Nephron progenitor cell (in vitro differentiated cells): ENCODE data around the gene CLEC20A.

ENCODE experiments used
- DNase-seq: peaks from one replicate; pipeline ENCODE4 v3.0.0; 2021
- H3K27ac Mint-ChIP-seq: 2 replicates; pipeline ENCODE4 v1.8.0; 2021; ENCODE audit warnings: mild to moderate bottlenecking, moderate library complexity, mixed read lengths
- H3K27me3 Mint-ChIP-seq: 2 replicates; pipeline ENCODE4 v1.8.0; 2021; ENCODE audit warnings: mild to moderate bottlenecking, low read depth, mixed read lengths; ENCODE audit not compliant: poor library complexity
- H3K36me3 Mint-ChIP-seq: 2 replicates; pipeline ENCODE4 v1.8.0; 2021; ENCODE audit warnings: low read depth, mixed read lengths
- H3K4me1 Mint-ChIP-seq: 2 replicates; pipeline ENCODE4 v1.8.0; 2021; ENCODE audit warnings: mixed read lengths
- H3K4me3 Mint-ChIP-seq: 2 replicates; pipeline ENCODE4 v1.8.0; 2021; ENCODE audit warnings: mild to moderate bottlenecking, moderate library complexity, mixed read lengths
- H3K9me3 Mint-ChIP-seq: 2 replicates; pipeline ENCODE4 v1.8.0; 2021; ENCODE audit warnings: mild to moderate bottlenecking, moderate library complexity, mixed read lengths
- CTCF ChIP-seq: fragments of 200-600 bp; sonication (generic); IDR thresholded peaks from 2 replicates; pipeline ENCODE4 v1.5.0; 2021; ENCODE audit warnings: antibody characterized with exemption

The CLEC20A gene

DNA sequence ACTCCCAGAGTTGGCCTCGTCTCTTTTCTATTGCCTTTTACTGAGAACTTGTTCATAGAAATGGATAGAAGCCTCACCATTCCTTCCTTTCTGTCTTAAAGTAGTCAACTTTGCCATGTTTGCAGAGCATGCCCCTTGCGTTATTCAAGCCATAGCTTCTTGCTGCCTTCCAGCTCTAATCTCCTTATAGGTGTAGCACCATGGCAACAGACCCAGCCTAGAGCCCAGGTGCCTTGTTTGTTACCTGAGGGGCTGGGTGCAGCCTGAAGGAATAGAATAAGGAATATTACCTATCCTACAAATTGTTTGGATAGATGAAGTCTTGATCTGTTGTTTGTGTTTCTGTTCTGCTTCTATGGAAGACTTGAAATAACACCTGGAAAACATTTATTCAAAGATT is 59.9 kb downstream of the CLEC20A start:
- DNase-seq = no peak
- no peak for TF ChIP-seq CTCF
- H3K4me1 Mint-ChIP-seq = no peaks in the 10 kb centered on the region
- H3K36me3 Mint-ChIP-seq = peaks cover 7% of the 10 kb centered on the region
- H3K4me3 Mint-ChIP-seq = no peak overlapping the region
- H3K27me3 Mint-ChIP-seq = no peaks in the 10 kb centered on the region
- H3K9me3 Mint-ChIP-seq = no peaks in the 10 kb centered on the region
- H3K27ac Mint-ChIP-seq = no peak overlapping the region

- H3K4me3 Mint-ChIP-seq = no peak overlapping the region
- no peak overlapping the region for H3K27ac Mint-ChIP-seq
- no peaks in the 10 kb centered on the region for H3K4me1 Mint-ChIP-seq
- H3K36me3 Mint-ChIP-seq = no peaks in the 10 kb centered on the region
- no peak for DNase-seq
- TF ChIP-seq CTCF = no peak
- H3K27me3 Mint-ChIP-seq = no peaks in the 10 kb centered on the region
- H3K9me3 Mint-ChIP-seq = no peaks in the 10 kb centered on the region
Observed at GRCh38 chr1:178434899-178435435, 61.8 kb downstream of the CLEC20A start.

GRCh38 chr1:178434360-178434759 is 62.4 kb downstream of the CLEC20A start:
- no peak overlapping the region for H3K4me3 Mint-ChIP-seq
- no peaks in the 10 kb centered on the region for H3K36me3 Mint-ChIP-seq
- TF ChIP-seq CTCF = no peak
- no peaks in the 10 kb centered on the region for H3K9me3 Mint-ChIP-seq
- DNase-seq = no peak
- H3K27me3 Mint-ChIP-seq = no peaks in the 10 kb centered on the region
- H3K27ac Mint-ChIP-seq = no peak overlapping the region
- no peaks in the 10 kb centered on the region for H3K4me1 Mint-ChIP-seq
